GM23248 (cell line): ENCODE results near the gene PROM2. TPM values are rescaled to one million over a fixed set of nuclear protein-coding genes. Genes with fewer than 3 reads are reported as not detected.
A peak's percentile ranks its signal among the peaks of the same experiment; 100 is the strongest.

Experiments
- DNase-seq: peaks from one replicate; pipeline ENCODE4 v3.0.0-alpha.2; 2015
- H2AFZ ChIP-seq: fragments of 200-600 bp; sonication (generic); 2 replicates; pipeline ENCODE4 v1.6.1; 2016; ENCODE audit warnings: antibody characterized with exemption
- H3F3A ChIP-seq: fragments of 200-600 bp; sonication (generic); 2 replicates; pipeline ENCODE4 v1.6.1; 2016; ENCODE audit warnings: mild to moderate bottlenecking, antibody characterized with exemption, mixed run types; ENCODE audit not compliant: insufficient read depth
- H3K27ac ChIP-seq: fragments of 200-600 bp; sonication (generic); 2 replicates; pipeline ENCODE4 v1.5.1; 2016; ENCODE audit warnings: mild to moderate bottlenecking
- H3K27me3 ChIP-seq: fragments of 200-600 bp; sonication (generic); replicated peaks from 2 replicates; pipeline ENCODE4 v1.6.1; 2016; ENCODE audit warnings: mild to moderate bottlenecking; ENCODE audit not compliant: insufficient read depth
- H3K36me3 ChIP-seq: fragments of 200-600 bp; sonication (generic); 2 replicates; pipeline ENCODE4 v1.6.1; 2016; ENCODE audit warnings: low read depth, mild to moderate bottlenecking
- H3K4me1 ChIP-seq: fragments of 200-600 bp; sonication (generic); 2 replicates; pipeline ENCODE4 v1.6.1; 2016; ENCODE audit warnings: mild to moderate bottlenecking; ENCODE audit not compliant: insufficient read depth
- H3K4me2 ChIP-seq: fragments of 200-600 bp; sonication (generic); one replicate; pipeline ENCODE4 v1.6.1; 2016; ENCODE audit warnings: mild to moderate bottlenecking; ENCODE audit not compliant: unreplicated experiment
- H3K4me3 ChIP-seq: fragments of 200-600 bp; sonication (generic); 2 replicates; pipeline ENCODE4 v1.5.1; 2016; ENCODE audit warnings: mild to moderate bottlenecking
- H3K79me2 ChIP-seq: fragments of 200-600 bp; sonication (generic); 2 replicates; pipeline ENCODE4 v1.6.1; 2016; ENCODE audit warnings: mild to moderate bottlenecking; ENCODE audit not compliant: insufficient read depth
- H3K9ac ChIP-seq: fragments of 200-600 bp; sonication (generic); 2 replicates; pipeline ENCODE4 v1.6.1; 2016; ENCODE audit warnings: mild to moderate bottlenecking
- H3K9me2 ChIP-seq: fragments of 200-600 bp; sonication (generic); 2 replicates; pipeline ENCODE4 v1.6.1; 2016; ENCODE audit warnings: mixed run types, mild to moderate bottlenecking, moderate library complexity; ENCODE audit not compliant: insufficient read depth
- H3K9me3 ChIP-seq: fragments of 200-600 bp; sonication (generic); one replicate; pipeline ENCODE4 v1.6.1; 2017; ENCODE audit warnings: low read depth
- H4K20me1 ChIP-seq: fragments of 200-600 bp; sonication (generic); 2 replicates; pipeline ENCODE4 v1.6.0; 2016; ENCODE audit not compliant: insufficient read depth
- EZH2 ChIP-seq: fragments of 200-600 bp; sonication (generic); IDR thresholded peaks from 2 replicates; pipeline ENCODE4 v1.6.1; 2018; ENCODE audit warnings: antibody characterized with exemption, mild to moderate bottlenecking; ENCODE audit not compliant: insufficient read depth, poor library complexity, severe bottlenecking
- EZH2phosphoT487 ChIP-seq: fragments of 200-600 bp; sonication (generic); IDR thresholded peaks from 2 replicates; pipeline ENCODE4 v1.6.1; 2018; ENCODE audit warnings: antibody characterized with exemption, moderate library complexity, mild to moderate bottlenecking, low read depth; ENCODE audit not compliant: insufficient read depth
- WGBS, 2 experiments: methylation state at CpG; one replicate each; pipeline ENCODE4 v1.1.6; 2015 to 2017; ENCODE audit warnings: low lambda C conversion rate in 2 of 2, low coverage in 1 of 2; ENCODE audit errors: missing lambda C conversion rate in 2 of 2; 5-methylcytosine and 5-hydroxymethylcytosine counted together
- in situ Hi-C: fragments of 300-500 bp; cut with MboI; formaldehyde crosslinking; loops from 2 replicates; pipeline ENCODE4 v1.15.0; 2020
- polyA plus RNA-seq: library from polyadenylated mRNA; unstranded; fragments of >200 nt; fragmentation: Nextera tagmentation; extraction: Ambion mirVana; gene quantifications from 2 replicates; pipeline ENCODE4 v1.2.1, GENCODE V29; 2016
- total RNA-seq: library from RNA; depleted of rRNA; stranded (reverse); fragments of >200 nt; shearing (Covaris generic); gene quantifications from 2 replicates; pipeline ENCODE4 v1.2.3, GENCODE V29; 2014

The PROM2 gene
- total and polyA plus RNA-seq, 2 experiments from 2014 or later, result 0.22 to 0.25 TPM

DNA sequence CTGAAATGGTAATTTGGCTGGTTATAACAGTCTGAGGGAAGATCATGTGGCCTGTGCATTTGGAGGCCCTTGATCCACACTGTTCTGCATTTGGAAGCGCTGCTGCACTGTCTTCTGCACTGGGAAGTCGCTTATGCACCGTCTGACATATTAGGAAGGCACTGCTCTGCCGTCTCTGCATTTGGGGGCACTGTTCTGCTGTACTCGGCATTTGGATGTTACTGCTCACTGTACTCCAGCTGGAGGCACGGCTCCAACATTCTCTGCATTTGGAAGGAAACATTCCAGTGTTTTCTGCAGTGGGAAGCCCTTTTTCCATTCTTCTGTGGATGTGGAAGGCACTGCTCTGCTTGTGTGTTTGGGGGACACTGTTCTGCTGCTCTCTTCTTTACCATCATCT, 9.6 kb upstream of the PROM2 start:
- Histone ChIP-seq H2AFZ (no peak overlapping the region), H3K4me3 (no peak overlapping the region), H3K9me2 (no peaks in the 10 kb centered on the region), H3K4me1 (no peaks in the 10 kb centered on the region), H3K9ac (no peak overlapping the region), H3K27ac (no peak overlapping the region), H3K9me3 (no peaks in the 10 kb centered on the region), H3K27me3 (peaks cover 5% of the 10 kb centered on the region; the same call in 1 of the 2 replicates), H3K79me2 (no peaks in the 10 kb centered on the region), H4K20me1 (no peaks in the 10 kb centered on the region), H3F3A (no peaks in the 10 kb centered on the region), H3K36me3 (no peaks in the 10 kb centered on the region), H3K4me2 (no peak overlapping the region)
- TF ChIP-seq EZH2phosphoT487 (no peak), EZH2 (no peak)
- in situ Hi-C loops, result no loop called here
- 7 to 13% methylated on average over 6 of the region's 6 CpGs for whole genome bisulfite sequencing, 2 experiments
- DNase-seq, result peak; percentile 20

DNA sequence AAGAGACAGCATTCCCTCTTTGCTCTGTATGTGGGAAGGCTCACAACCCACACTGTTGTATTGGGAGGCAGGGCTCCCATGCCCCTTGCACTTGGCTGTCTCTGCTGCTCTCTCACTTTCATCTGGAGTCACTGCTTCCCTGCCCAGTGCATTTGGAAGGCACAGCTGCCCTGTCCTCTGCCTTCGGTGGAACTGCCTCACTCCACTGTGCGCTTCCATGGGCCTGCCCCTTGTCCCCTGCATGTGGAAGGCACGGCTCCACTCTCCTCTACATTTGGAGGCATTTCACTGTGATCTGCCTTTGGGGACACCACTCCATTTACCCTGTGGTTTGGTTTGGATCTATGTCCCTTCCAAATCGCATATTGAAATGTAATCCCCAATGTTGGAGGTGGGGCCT, 9.1 kb upstream of the PROM2 start:
- no peak overlapping the region for H3K27ac ChIP-seq
- no peaks in the 10 kb centered on the region for H3K36me3 ChIP-seq
- DNase-seq, result no peak
- H3K9me2 ChIP-seq, result no peaks in the 10 kb centered on the region
- 54 to 60% methylated on average over 4 of the region's 4 CpGs for WGBS, 2 experiments
- H3K27me3 ChIP-seq, result peaks cover 5% of the 10 kb centered on the region; the same call in 1 of the 2 replicates
- H3K9me3 ChIP-seq, result no peaks in the 10 kb centered on the region
- H3K4me1 ChIP-seq, result no peaks in the 10 kb centered on the region
- no peaks in the 10 kb centered on the region for H3K79me2 ChIP-seq
- no peaks in the 10 kb centered on the region for H3F3A ChIP-seq
- in situ Hi-C loops, result no loop called here
- H2AFZ ChIP-seq, result no peak overlapping the region
- no peak overlapping the region for H3K4me2 ChIP-seq
- no peaks in the 10 kb centered on the region for H4K20me1 ChIP-seq
- TF ChIP-seq EZH2 (no peak), EZH2phosphoT487 (no peak)
- no peak overlapping the region for H3K4me3 ChIP-seq
- H3K9ac ChIP-seq, result no peak overlapping the region

DNA sequence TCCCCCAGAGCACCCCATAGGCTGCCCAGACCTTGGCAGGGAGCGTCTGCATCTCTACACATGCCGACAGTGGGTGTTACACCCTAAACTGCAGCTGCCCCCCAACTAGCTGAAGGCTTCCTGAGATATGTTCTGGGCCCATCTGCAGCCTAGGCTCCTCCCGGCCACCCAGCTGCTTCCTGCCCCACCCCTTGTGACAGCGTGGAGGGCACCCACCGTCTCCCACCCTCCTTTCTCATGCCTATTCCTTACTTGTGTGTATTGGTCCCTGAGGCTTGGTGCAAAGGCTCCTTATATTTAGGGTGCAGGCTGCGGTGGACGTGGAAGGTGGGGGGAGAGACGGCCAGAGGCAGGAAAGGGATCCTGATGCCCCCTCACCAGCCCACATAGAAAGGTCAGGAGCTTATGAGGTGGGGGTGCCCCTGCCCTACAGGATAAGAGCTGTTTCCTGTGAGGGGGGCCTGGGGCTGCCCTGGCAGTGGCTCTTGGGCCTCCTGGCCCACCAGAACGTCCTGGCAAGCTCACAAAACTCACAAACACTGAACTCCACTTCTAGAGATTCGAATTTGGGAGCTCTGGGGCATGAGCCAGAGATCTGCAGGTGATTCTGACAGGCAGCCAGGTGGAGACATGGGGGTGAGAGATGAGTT, 7.3 kb upstream of the PROM2 start:
- Histone ChIP-seq H3K9me2 (no peaks in the 10 kb centered on the region), H3K9me3 (no peaks in the 10 kb centered on the region), H3K27me3 (peaks cover 5% of the 10 kb centered on the region; the same call in 1 of the 2 replicates), H2AFZ (no peak overlapping the region), H3K79me2 (no peaks in the 10 kb centered on the region), H3K4me2 (no peak overlapping the region), H3F3A (no peaks in the 10 kb centered on the region), H3K27ac (no peak overlapping the region), H3K4me3 (no peak overlapping the region), H3K9ac (no peak overlapping the region), H3K4me1 (no peaks in the 10 kb centered on the region), H4K20me1 (no peaks in the 10 kb centered on the region), H3K36me3 (no peaks in the 10 kb centered on the region)
- TF ChIP-seq EZH2 (no peak), EZH2phosphoT487 (no peak)
- no peak for DNase-seq
- in situ Hi-C loops, result no loop called here
- WGBS, 2 experiments, result 28 to 34% methylated on average over 10 of the region's 10 CpGs

DNA sequence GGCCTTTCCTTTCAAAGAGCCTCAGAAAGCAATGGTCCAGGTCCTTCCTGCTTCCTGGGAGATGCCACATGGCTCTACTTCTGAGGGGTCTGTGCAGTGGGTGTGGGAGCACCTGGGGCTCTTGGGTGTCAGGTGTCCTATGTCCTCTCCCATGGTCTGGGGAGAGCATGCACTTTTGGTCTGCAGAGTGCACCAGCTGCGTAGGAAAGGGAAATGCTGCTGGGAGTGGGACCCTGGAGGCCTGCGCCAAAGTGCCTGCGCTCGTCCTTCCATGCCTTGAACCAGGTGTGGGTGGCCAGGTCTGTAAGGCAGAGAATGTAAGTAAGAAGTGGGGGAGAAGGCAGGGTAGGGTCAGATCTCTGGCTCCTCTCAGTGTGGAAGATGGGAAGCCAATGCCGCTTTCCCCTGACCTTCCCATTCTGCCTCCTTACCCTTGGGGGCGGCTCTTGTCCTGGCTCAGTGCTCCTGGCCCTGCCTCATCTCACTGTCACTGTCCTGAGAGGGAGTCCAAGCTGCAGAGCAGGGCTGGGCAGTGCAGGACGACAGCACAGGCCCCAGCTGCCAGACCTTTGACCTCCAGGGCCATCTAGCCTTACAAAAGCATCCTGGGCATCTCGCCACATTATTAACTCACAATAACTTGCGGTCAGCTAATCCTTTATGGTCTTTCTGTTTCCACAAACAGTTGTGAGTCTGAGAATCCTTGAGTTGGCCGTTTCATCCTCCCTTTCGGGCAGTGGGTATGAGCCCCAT, 6.6 kb upstream of the PROM2 start:
- H3K27me3 ChIP-seq, result peaks cover 5% of the 10 kb centered on the region; the same call in 1 of the 2 replicates
- in situ Hi-C loops, result no loop called here
- no peak for TF ChIP-seq EZH2phosphoT487
- TF ChIP-seq EZH2, result no peak
- no peaks in the 10 kb centered on the region for H3K9me3 ChIP-seq
- H3F3A ChIP-seq, result no peaks in the 10 kb centered on the region
- H3K9ac ChIP-seq, result no peak overlapping the region
- no peaks in the 10 kb centered on the region for H3K4me1 ChIP-seq
- DNase-seq, result no peak
- no peak overlapping the region for H3K4me3 ChIP-seq
- H2AFZ ChIP-seq, result no peak overlapping the region
- H3K36me3 ChIP-seq, result no peaks in the 10 kb centered on the region
- no peak overlapping the region for H3K4me2 ChIP-seq
- no peaks in the 10 kb centered on the region for H3K79me2 ChIP-seq
- H3K27ac ChIP-seq, result no peak overlapping the region
- H3K9me2 ChIP-seq, result no peaks in the 10 kb centered on the region
- H4K20me1 ChIP-seq, result no peaks in the 10 kb centered on the region
- WGBS, 2 experiments, result 68 to 70% methylated on average over 11 of the region's 11 CpGs
